ENCODE measurements around the gene RNF20.

- TF ChIP-seq POLR2AphosphoS5 (IDR thresholded peaks at IDR 0.05; ENCODE audit: low read depth), result no peak
- TF ChIP-seq CTCF (IDR thresholded peaks at IDR 0.05; ENCODE audit: insufficient read depth, low read length), result no peak
- no peak for TF ChIP-seq REST (IDR thresholded peaks at IDR 0.05; ENCODE audit: insufficient replicate concordance, low read depth)
Observed at GRCh38 chr9:101510459-101510858, 23.2 kb upstream of the RNF20 start.
